NB4 (cell line): Measurements from ENCODE around the gene DDX20.

Source experiments
- MYC ChIP-seq: IDR thresholded peaks from 2 replicates; pipeline ENCODE4 v1.6.1; 2011; ENCODE audit warnings: low read depth, low read length
- POLR2A ChIP-seq: IDR thresholded peaks from 2 replicates; pipeline ENCODE4 v1.6.1; 2011; ENCODE audit warnings: mild to moderate bottlenecking; ENCODE audit not compliant: insufficient read length; ENCODE audit errors: extremely low read depth
- TF ChIP-seq, protein P1 (sequence below): IDR thresholded peaks from one replicate; pipeline ENCODE4 v1.5.1; 2012; ENCODE audit warnings: low read depth, low read length

- TF ChIP-seq POLR2A (no peak), MYC (no peak)
- TF ChIP-seq, protein P1, sequence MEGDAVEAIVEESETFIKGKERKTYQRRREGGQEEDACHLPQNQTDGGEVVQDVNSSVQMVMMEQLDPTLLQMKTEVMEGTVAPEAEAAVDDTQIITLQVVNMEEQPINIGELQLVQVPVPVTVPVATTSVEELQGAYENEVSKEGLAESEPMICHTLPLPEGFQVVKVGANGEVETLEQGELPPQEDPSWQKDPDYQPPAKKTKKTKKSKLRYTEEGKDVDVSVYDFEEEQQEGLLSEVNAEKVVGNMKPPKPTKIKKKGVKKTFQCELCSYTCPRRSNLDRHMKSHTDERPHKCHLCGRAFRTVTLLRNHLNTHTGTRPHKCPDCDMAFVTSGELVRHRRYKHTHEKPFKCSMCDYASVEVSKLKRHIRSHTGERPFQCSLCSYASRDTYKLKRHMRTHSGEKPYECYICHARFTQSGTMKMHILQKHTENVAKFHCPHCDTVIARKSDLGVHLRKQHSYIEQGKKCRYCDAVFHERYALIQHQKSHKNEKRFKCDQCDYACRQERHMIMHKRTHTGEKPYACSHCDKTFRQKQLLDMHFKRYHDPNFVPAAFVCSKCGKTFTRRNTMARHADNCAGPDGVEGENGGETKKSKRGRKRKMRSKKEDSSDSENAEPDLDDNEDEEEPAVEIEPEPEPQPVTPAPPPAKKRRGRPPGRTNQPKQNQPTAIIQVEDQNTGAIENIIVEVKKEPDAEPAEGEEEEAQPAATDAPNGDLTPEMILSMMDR: no peak
Measured at GRCh38 chr1:111793923-111794322, 38.2 kb downstream of the DDX20 start.
